Measurements from ENCODE around the gene ERVV-1. TPM values are rescaled to one million over a fixed set of nuclear protein-coding genes. Genes with fewer than 3 reads are reported as not detected.
"Not testable (repeated sequence)": the region's sequence is repeated elsewhere in the genome, so short reads cannot be mapped to it uniquely, and the experiment has no call there.

ERVV-1 gene, protein sequence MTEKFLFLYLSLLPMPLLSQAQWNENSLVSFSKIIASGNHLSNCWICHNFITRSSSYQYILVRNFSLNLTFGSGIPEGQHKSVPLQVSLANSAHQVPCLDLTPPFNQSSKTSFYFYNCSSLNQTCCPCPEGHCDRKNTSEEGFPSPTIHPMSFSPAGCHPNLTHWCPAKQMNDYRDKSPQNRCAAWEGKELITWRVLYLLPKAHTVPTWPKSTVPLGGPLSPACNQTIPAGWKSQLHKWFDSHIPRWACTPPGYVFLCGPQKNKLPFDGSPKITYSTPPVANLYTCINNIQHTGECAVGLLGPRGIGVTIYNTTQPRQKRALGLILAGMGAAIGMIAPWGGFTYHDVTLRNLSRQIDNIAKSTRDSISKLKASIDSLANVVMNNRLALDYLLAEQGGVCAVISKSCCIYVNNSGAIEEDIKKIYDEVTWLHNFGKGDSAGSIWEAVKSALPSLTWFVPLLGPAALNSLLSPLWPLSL
- polyA plus RNA-seq = under 1 TPM in 1 of 3 donors, not detected in 2; 0.03 TPM

DNA sequence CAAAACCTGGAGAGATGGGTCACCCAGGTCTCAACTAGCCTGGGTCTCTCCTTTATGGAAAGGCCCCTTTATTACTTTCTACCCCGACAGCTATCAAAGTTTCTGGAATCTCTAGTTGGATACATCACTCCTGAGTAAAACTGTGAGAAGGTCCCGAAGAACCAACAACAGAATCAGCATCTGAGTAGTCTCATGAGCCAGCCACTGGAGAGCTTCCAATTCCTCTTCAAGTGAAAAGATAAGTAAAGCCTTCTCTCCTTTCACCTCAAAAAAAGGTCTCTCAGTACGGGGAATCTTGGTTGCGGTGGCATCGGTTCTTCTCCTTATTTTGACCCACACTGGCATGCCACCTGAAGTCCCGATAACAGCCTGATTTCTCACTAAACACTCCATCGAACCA is at the start of gene ERVV-1:
Gene ERVV-1 (plus strand): TSS at position 301 of the 400 bp plus-strand sequence. CDS start 170 bp downstream, outside the sequence.
- H3K27ac ChIP-seq (ENCODE audit: low read depth, low read length) = no peak within 1 kb of the TSS
- WGBS, 3 donors = 88 to 91% (median 89%) methylated on average over 7 of the region's 7 CpGs

GRCh38 chr19:52967772-52968171 is 45.9 kb upstream of the ERVV-1 start:
- no peak overlapping the region for H3K27ac ChIP-seq (ENCODE audit: low read depth, low read length)
- WGBS, 3 donors = 90 to 93% (median 91%) methylated on average over 2 of the region's 2 CpGs

DNA sequence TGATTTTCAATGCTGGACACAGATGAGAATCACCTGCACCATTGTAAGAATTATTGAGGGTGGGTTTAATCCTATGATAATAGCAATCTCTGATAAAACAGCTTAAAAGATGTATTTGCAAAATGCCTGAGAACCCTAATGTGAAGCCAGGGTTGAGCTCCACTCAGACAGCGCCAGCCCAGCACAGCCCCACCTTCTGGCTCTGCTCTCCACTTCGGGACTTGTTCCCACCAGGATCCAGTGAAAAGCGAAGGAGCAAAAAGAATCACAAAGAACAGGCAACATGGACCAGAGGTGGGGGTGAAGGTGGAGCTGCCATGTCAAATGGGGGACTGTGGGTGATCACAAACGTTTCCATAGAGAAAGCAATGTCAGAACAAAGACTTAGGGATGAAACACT is 32.4 kb upstream of the ERVV-1 start:
- 49 to 67% (median 65%) methylated on average over 4 of the region's 4 CpGs for WGBS, 3 donors
- H3K27ac ChIP-seq (ENCODE audit: low read depth, low read length) = no peak overlapping the region

DNA sequence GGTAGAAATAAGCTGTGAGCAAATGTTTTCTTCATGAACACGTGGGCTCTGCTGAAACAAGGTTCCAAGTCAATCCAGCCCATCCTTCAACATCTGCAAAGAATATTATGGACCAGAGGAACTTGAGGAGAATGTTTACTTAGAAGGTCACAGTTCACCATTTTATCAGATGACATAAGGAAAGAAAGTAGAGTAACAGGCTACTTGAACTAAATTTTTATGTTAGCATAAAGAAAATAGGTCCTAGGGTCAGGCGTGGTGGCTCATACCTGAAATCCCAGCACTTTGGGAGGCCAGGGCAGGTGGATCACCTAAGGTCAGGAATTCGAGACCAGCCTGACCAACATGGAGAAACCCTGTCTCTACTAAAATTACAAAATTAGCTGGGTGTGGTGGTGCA is 30.6 kb upstream of the ERVV-1 start:
- 83 to 90% (median 85%) methylated on average over 3 of the region's 3 CpGs for WGBS, 3 donors
- not testable (repeated sequence) for H3K27ac ChIP-seq (ENCODE audit: low read depth, low read length)

DNA sequence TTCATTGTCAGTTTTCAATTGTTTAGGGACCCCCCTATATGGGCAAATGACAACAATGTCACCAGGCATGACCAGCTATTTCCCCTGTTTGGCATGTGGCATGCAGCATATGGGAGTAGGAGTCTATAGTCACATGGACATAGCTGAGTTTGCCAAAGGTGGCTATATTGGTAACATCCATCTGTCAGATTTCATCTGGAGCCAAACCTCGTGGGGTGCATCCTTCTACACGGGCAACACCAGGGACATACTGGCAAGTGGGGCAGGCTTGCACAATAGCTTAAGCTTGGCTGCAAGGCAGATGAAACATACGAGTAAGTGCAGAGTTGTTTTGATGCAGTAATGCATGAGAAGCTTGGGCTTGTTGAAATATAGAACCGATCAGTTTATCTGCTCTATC is 26.5 kb upstream of the ERVV-1 start:
- WGBS, 3 donors = 84 to 91% (median 87%) methylated on average over 4 of the region's 4 CpGs

GRCh38 chr19:52988506-52988905 is 25.2 kb upstream of the ERVV-1 start:
- H3K27ac ChIP-seq (ENCODE audit: low read depth, low read length) = no peak overlapping the region
- 86 to 92% (median 89%) methylated on average over 5 of the region's 5 CpGs for WGBS, 3 donors

More for the DNA sequence above, 26.5 kb upstream of the ERVV-1 start:
- H3K27ac ChIP-seq (ENCODE audit: low read depth, low read length) = no peak overlapping the region

GRCh38 chr19:52990759-52991418 is 22.8 kb upstream of the ERVV-1 start:
- H3K27ac ChIP-seq (ENCODE audit: low read depth, low read length) = no peak overlapping the region
- 84 to 92% (median 85%) methylated on average over 16 of the region's 16 CpGs for WGBS, 3 donors

GRCh38 chr19:52991484-52991883 is 22.2 kb upstream of the ERVV-1 start:
- WGBS, 3 donors = 75 to 93% (median 87%) methylated on average over 2 of the region's 2 CpGs
- no peak overlapping the region for H3K27ac ChIP-seq (ENCODE audit: low read depth, low read length)

DNA sequence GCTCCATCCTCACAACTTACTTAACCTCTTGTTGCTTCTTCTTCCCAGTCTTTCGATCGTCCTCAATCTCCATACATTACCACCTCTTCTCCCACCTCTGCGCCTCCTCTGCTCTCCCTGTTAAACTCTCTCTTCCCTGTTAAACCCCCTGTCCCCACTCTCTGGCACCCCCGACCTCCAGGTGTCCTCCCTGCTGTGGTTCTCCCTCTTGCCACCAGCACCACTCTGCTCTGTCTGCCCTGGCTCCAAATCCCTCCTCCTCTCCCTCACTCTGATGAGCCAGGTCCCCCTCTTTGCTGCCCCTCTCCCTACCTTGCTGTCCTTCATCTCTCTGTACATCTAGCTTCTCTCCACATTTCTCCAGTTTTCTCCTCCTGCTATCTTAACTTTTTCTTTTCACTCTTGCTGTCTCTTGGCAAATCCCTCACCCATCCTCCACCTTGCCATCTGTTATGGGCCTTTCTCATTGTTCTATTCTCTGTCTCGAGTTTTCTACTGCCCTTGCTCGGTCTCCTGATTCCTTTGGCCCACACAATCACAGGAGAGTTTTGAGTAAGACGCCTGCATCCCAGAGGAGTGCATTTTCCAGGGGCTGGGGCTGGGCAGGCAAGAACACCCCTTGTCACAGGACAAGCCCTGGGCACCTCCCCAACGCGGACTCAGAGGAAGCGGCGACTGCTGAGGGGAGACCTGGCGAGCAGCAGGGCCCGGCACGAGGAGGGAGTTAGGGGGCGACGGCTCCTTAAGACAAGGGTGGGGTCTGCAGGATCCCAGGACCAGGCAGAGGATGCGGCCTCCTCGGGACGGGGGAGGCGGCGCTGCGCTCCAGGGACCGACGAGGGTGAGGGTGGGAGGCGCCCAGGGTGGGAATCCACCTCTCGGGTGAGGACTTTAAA is 21.4 kb upstream of the ERVV-1 start:
- H3K27ac ChIP-seq (ENCODE audit: low read depth, low read length) = no peak overlapping the region
- 20 to 24% (median 20%) methylated on average over 26 of the region's 26 CpGs for WGBS, 3 donors

DNA sequence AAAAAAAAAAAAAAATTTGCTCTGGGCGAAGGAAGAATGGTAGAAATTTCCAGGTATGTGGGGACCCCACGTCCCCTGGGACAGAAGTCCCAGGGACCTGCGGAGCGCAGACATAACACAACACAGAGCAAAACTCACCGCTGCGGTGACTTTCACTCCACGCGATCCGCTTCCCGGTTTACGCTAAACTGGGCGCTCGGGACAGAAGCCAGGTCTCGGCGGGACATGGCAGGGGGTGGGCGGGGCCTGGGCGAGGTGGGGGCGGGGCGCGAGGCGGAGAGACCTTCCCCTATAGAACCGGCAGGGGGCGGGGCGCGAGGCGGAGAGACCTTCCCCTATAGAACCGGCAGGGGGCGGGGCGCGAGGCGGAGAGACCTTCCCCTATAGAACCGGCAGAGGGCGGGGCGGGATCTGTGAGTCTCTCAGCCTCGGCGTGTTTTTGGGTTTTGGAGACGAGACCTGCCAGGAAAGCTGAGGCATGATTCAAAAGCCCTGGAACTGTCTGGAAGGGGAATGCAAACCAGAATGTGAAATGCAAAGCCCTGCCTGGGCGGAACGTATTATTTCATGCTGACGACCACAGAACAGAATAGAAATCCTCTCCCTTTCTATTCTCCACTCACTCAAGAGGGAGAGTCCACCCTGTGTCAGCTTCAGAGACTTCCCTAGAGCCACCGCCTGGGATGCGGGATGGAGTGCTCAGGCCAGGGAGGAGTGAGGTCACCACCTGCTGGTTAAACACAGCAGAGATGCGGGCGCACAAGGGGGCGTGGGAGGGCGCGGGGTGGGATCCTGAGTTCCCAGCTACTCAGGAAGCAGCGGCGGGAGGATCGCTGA is 20.2 kb upstream of the ERVV-1 start:
- no peak overlapping the region for H3K27ac ChIP-seq (ENCODE audit: low read depth, low read length)
- 0 to 2% (median 1%) methylated on average over 45 to 50 of the region's 50 CpGs for WGBS, 3 donors

GRCh38 chr19:52995711-52996110 is 18.0 kb upstream of the ERVV-1 start:
- H3K27ac ChIP-seq (ENCODE audit: low read depth, low read length) = no peak overlapping the region
- 86 to 91% (median 89%) methylated on average over 7 of the region's 7 CpGs for WGBS, 3 donors

GRCh38 chr19:52997975-52998374 is 15.7 kb upstream of the ERVV-1 start:
- 70 to 81% (median 77%) methylated on average over 9 of the region's 9 CpGs for WGBS, 3 donors
- H3K27ac ChIP-seq (ENCODE audit: low read depth, low read length) = no peak overlapping the region

DNA sequence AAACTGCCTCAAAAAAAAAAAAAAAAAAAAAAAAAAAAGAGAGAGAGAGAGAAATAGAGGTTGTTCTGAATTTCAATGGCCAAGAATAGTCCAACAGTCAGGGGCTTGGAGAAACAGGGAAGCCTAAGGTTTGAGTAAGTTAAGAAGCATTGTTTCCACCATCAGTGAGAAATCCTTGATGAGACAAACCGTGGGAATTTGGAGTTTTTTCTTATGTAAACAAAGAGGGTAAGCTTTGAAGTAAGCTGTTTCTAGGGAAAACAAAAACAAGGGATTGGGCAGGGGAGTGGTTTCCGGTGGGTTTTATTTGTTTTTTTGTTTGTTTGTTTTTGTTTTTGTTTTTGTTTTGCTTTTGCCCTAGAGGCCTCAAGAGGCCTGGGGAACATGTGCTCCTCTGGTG is 11.2 kb upstream of the ERVV-1 start:
- WGBS, 3 donors = 23 to 50% (median 31%) methylated on average over 2 of the region's 2 CpGs
- no peak overlapping the region for H3K27ac ChIP-seq (ENCODE audit: low read depth, low read length)

GRCh38 chr19:53004242-53004641 is 9.5 kb upstream of the ERVV-1 start:
- H3K27ac ChIP-seq (ENCODE audit: low read depth, low read length) = no peak overlapping the region
- 86 to 92% (median 91%) methylated on average over 5 of the region's 5 CpGs for WGBS, 3 donors

GRCh38 chr19:53007200-53007599 is 6.5 kb upstream of the ERVV-1 start:
- no peak overlapping the region for H3K27ac ChIP-seq (ENCODE audit: low read depth, low read length)
- WGBS, 3 donors = 55 to 78% (median 61%) methylated on average over 7 of the region's 7 CpGs

- WGBS, 3 donors = 37 to 59% (median 49%) methylated on average over 5 of the region's 5 CpGs
- no peak overlapping the region for H3K27ac ChIP-seq (ENCODE audit: low read depth, low read length)
These were observed 6.1 kb upstream of the ERVV-1 start for GRCh38 chr19:53007606-53008005.

- WGBS, 3 donors = 67 to 81% (median 74%) methylated on average over 25 of the region's 25 CpGs
- H3K27ac ChIP-seq (ENCODE audit: low read depth, low read length) = no peak overlapping the region
These were observed 5.5 kb upstream of the ERVV-1 start for GRCh38 chr19:53008061-53008778.

Data from adipose tissue (tissue), 3 donors.